Measurements from ENCODE around the gene BUB1.

Gene BUB1

GRCh38 chr2:110679337-110679707, 1.5 kb upstream of the BUB1 start:
- no peak for DNase-seq (ENCODE audit: low read depth)
- H3K4me3 ChIP-seq (ENCODE audit: low read depth, low read length): no peak overlapping the region; the same call in 1 of the 2 replicates

GRCh38 chr2:110678457-110679336, 834 bp upstream of the BUB1 start:
- DNase-seq (ENCODE audit: low read depth): no peak
- peak overlapping the region; percentile 90 for H3K4me3 ChIP-seq (ENCODE audit: low read depth, low read length)
- TF ChIP-seq CTCF (IDR thresholded peaks at IDR 0.05; ENCODE audit: control insufficient read depth, extremely low read depth, insufficient read depth): no peak

More at GRCh38 chr2:110679337-110679707, 1.5 kb upstream of the BUB1 start:
- TF ChIP-seq CTCF (IDR thresholded peaks at IDR 0.05; ENCODE audit: control insufficient read depth, extremely low read depth, insufficient read depth): 0 out of 2 replicates have a peak, but pooled peaks have one; percentile 10

- no peak for TF ChIP-seq CTCF (IDR thresholded peaks at IDR 0.05; ENCODE audit: control insufficient read depth, extremely low read depth, insufficient read depth)
- peak; percentile 6 for DNase-seq (ENCODE audit: low read depth)
- H3K4me3 ChIP-seq (ENCODE audit: low read depth, low read length): peak overlapping the region; percentile 90
Observed at GRCh38 chr2:110677080-110677479, 783 bp downstream of the BUB1 start.

- TF ChIP-seq CTCF (IDR thresholded peaks at IDR 0.05; ENCODE audit: control insufficient read depth, extremely low read depth, insufficient read depth): no peak
- no peak overlapping the region for H3K4me3 ChIP-seq (ENCODE audit: low read depth, low read length)
- DNase-seq (ENCODE audit: low read depth): no peak
Observed at GRCh38 chr2:110675679-110676078, 2.2 kb downstream of the BUB1 start.

- no peak for TF ChIP-seq CTCF (IDR thresholded peaks at IDR 0.05; ENCODE audit: control insufficient read depth, extremely low read depth, insufficient read depth)
- no peak overlapping the region for H3K4me3 ChIP-seq (ENCODE audit: low read depth, low read length)
- no peak for DNase-seq (ENCODE audit: low read depth)
Observed at GRCh38 chr2:110674620-110675555, 3.0 kb downstream of the BUB1 start.

- H3K4me3 ChIP-seq (ENCODE audit: low read depth, low read length): no peak overlapping the region
- no peak for DNase-seq (ENCODE audit: low read depth)
- no peak for TF ChIP-seq CTCF (IDR thresholded peaks at IDR 0.05; ENCODE audit: control insufficient read depth, extremely low read depth, insufficient read depth)
Observed at GRCh38 chr2:110673201-110673600, 4.7 kb downstream of the BUB1 start.
